HPDE6-E6E7 (cell line): ENCODE results near the gene HTT-AS.
"Not testable (repeated sequence)": the region's sequence is repeated elsewhere in the genome, so short reads cannot be mapped to it uniquely, and the experiment has no call there.

Experiments used
- DNase-seq: peaks from one replicate; pipeline ENCODE4 v3.0.0; 2011; ENCODE audit warnings: missing footprints; ENCODE audit errors: extremely low spot score

HTT-AS gene

DNA sequence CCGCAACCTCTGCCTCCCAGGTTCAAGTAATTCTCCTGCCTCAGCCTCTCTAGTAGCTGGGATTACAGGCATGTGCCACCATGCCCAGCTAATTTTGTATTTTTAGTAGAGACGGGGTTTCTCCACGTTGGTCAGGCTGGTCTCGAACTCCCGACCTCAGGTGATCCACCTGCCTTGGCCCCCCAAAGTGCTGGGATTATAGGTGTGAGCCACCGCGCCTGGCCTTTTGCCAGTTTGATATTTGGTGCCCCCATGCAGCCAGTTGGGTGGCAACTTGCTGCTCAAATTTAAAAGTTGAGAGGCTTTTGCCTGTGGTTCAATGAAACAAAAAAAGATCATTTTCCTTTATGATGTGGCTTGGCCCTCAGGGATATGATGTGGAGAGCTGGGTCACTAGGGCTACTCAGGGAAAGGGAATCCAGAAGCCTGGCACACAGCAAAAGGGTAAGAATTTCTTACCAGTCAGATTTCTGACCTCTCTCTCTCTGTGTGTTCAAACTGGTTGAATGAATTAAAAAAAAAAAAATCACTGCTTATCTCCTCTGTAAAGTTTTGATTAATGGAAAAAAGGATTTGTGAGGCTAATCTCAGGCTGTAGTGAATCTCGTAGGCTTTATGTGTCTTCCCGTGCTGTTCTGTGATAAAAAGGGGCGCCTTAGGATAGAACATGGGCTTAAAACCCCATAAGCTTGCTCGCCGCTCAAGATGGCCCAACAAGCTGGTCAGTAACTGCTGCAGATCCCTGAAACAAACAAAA is 23.0 kb downstream of the HTT-AS start:
- DNase-seq, result not testable (repeated sequence)

DNA sequence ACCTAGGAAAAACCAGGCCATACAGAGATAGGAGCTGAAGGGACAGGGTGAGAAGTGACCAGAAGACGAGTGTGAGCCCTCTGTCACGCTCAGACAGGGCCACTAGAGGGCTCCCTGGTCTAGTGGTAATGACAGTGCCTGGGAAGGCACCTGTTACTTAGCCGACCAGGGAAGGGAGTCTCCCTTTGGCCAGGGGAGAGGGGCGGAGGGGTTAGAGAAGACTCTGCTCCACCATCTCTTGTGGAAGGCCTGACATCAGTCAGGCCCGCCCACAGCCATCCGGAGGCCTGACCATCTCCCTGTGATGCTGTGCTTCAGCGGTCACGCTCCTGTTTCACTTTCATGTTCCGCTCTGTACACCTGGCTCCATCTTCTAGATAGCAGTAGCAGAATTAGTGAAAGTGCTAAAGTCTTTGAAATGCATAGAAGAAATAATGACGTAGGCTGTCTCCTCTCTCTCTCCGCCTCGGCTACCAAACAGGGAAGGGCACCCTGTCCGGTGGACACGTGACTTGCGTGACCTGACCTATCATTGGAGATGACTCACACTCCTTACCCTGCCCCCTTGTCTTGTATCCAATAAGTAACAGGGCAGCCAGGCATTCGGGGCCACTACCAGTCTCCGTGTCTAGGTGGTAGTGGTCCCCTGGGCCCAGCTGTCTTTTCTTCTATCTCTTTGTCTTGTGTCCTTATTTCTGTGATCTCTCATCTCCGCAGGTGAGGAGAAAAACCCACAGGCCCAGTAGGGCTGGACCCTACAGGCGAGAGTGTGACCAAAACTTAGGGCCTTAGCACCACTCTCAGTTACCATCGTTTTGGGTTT is 26.7 kb downstream of the HTT-AS start:
- DNase-seq, result no peak

DNA sequence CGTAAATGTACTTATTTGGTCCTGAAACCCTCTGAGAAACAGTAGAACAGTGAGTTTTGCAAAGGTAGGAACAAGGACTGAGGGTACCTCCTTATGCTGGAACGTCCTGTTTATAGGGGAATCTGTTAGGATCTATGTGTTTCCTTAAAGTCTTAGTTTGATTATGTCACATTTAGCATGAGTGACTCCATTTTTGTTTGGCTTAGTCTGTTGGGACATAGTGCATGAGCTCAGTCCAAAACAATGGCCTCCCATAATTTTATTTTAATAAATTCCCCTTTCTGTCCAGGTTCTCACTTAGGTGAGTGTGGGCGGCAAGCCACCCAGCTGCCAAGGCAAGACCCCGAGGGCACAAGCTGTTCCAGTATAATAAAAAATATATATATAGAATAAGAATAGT is 27.7 kb downstream of the HTT-AS start:
- DNase-seq, result no peak

DNA sequence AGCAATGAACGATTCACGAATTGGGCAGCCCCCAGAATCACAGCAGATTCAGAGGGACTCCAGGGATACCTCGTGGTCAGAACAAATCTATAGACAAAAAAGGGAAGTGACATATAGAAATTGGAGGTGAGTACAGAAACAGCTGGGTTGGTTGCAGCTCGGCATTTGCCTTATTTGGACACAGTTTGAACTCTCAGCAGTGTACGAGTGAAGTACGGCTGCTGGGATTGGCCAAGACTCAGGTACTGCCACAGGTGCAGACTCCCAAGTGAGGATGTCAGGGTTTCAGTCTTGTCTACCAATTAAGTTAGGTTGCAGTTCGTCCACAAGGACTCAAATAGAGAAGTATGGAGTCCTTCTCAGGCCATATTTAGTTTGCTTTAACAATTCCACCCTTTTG is 28.2 kb downstream of the HTT-AS start:
- no peak for DNase-seq

DNA sequence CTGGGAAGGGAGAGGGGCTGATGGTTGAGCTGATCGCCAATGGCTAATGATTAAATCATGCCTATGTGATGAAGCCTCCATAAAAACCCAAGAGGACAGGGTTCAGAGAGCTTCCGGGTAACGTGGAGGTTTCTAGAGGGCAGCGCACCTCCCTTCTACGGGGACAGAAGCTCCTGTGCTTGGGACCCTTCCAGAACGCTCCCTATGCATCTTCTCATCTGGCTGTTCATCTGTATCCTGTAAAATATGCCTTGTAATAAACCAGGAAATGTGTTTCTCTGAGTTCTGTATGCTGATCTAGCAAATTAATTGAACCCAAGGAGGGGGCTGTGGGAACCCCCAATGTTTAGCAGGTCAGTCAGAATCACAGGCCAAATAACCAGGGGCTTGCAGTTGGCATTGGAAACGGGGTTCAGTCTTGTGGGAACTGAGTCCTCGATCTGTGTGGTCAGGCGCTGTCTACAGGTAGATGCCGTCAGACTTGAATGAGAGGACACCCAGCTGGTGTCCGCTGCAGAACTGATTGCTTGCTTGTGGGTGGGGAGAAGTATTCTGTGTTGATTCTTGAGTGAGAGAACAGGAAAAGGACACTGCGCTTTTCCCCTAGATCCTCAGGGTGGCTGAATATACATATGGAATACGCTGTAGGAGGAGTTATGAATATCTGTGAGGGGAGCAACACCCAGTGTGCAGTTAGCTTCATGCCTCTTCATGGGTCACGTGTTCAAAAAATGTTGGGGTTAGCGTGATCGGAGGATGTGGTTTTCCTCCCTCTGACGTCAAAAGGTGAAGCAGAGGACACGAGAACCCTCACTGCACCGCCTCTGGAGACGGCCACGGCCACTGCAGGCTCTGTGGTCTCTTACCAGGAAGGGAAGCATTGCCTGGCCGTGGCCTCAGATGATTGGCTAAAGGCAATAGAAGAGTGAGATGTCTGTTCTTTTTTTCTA is 29.2 kb downstream of the HTT-AS start:
- no peak for DNase-seq

DNA sequence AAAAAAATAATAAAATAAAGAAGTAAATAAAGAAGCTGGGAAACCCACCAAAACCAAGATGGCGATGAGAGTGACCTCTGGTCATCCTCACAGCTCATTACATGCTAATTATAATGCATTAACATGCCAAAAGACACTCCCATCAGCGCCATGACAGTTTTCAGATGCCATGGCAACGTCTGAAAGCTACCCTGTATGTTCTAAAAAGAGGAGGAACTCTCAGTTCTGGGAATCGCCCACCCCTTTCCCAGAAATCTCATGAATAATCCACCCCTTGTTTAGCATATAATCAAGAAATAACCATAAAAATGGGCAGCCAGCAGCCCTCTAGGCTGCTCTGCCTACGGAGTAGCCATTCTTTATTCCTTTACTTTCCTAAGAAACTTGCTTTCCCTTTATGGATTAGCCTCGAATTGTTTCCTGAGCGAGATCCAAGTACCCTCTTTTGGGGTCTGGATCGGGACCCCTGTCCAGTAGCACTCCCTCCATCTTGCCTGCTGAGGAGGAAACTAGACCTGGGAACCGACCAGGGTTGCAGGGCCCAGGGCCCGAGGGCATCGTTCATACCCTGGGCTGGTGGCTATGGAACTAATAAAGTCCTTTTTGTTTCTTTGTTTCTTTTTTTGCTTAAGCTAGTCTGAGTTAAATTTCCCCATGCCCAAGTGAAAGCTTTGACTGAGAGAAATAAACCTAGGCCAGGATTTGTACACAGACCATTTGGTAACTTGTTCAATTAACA is 30.9 kb downstream of the HTT-AS start:
- DNase-seq, result no peak

DNA sequence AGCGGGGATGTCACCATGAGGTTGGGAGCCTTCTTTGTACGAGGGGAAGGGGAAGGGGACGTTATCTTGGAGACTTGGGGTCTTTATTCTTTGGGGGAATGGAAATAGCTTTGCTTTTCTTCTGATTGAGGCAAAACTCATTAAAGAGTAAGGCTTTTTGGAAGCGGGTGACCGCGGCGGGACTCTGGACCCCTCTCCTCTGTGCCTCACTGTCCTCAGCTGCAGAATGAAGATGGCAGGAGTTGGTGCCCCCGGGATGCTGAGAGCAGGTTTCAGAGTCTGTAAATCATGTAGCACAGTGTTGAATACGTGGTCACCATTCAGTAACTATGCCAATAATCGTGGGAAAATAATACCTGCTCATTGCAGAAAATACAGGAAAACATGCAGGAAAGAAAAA is 32.1 kb downstream of the HTT-AS start:
- DNase-seq, result no peak

DNA sequence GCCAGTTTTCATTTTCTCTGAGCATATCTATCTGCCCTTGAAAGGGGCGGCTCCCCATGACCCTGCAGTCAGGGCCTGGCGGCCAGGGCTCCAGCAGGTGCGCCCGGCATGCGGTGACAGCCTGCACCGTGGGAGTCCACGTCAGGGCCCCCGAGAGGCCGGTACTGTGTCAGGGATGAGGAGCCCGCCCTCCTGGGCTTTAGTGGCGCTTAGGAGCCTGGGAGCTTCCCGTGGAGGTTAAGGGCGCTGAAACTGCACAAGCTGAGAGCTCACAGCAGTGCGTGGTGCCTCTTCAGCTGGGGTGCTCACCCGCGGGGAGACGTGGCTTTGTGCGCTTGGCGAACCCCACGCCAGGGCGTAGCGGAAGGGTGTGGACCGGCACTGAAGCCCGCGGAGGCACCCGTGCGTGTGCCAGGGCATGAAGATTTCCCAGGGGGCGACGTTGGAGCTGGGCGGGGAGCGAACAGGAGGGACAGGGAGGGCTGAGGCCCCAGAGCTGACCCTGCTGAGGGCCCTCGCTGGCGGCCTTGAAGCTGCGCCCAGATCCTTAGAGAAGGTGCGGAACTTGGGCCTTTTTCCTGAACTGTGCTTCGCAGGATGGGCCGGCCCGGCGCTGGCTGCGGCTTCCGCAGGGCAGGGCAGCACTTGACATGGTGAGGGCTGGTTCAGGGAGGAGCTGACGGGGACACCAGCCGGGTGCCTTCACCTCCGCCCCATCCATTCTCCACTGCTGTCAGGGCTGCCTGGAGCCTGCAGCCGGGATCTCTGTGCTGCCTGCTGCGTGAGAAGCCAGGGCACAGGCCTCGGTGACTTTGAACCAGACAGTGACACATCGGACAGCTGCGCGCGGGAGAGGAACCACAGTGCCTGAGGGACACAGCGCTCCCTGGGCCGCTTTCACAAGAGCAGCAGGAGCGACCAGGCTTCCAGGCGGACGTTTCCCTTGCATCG is 32.9 kb downstream of the HTT-AS start:
- DNase-seq, result no peak

DNA sequence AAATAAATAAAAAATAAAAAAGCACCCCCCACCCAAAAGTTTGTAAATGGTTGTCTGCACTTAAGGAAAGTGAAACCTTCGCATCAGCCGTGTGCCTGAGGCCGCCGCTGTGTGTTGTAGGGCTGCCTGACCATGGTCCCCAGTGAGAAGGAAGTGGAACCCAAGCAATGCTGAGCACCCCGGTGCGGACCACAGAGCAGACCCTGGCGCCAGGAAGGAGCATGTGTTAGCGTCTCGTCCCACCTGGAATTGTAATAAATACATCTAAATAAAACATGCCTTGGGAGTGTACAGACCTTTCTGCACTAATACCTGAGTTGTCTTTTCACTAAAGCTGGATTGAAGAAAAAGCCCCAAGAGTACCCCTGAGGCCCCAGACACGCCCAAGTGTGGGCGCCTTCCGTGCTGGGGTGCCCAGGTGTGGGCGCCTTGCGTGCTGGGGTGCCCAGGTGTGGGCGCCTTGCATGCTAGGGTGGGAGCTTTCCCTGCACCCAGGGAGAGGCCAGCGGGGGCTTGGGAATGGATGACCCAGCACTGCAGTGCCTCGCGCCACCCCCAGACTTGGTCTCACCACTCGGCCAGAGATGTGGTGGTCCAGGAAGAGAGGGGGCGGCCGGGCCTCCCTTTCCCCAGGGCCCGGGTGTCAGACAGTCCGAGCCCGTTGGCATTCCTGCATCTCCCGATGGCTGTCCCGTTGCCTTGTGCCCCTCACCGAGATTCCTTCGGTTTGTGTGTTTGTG is 33.7 kb downstream of the HTT-AS start:
- no peak for DNase-seq

DNA sequence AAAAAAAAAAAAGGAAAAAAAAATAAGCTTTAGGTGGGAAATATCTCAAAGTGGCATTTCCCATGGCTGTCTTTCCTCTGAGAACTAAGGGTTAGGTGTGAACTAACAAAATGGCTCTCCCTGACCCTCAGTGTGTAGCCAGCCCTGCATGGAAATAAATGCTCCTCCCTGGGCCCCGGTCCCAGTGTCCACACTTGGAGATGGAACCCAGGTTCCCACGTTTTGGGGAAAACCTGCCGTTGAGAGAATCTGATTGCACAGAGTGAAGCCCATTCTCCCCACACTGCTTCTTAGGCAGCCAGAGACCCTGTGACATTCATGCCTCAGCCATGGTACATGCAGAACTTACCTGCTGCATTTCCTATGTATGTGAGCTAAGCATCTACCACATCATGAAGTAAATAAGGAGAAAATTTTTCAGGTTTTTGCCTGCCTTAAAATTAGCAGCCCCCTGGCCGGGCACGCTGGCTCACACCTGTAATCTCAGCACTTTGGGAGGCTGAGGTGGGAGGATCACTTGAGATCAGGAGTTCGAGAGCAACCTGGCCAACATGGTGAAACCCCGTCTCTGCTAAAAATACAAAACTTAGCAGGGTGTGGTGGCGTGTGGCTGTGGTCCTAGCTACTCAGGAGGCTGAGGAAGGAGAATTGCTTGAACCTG is 34.5 kb downstream of the HTT-AS start:
- no peak for DNase-seq

DNA sequence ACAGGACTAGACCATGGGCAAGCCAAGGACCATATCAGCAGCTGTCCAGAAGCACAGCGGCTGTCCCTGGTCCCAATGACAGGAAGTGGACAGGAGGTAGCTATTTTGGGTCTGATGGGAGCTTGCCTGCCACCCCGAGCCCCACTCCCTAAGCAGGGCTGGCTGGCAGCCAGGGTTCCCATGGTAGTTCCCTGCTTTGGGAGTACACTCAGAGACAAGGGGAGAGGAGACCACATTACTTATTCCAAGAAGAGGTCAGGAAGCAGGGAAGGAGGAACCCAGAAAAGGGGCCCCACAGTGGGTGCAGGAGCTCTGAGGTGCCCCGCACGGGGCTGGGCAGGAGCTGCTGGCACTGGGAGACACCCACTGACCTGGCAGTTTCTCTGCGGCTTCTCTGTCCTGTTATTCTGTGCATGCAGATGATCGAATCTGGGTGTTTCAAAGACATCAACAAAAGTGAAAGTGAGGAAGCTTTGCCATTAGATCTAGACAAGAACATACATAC is 36.3 kb downstream of the HTT-AS start:
- no peak for DNase-seq

DNA sequence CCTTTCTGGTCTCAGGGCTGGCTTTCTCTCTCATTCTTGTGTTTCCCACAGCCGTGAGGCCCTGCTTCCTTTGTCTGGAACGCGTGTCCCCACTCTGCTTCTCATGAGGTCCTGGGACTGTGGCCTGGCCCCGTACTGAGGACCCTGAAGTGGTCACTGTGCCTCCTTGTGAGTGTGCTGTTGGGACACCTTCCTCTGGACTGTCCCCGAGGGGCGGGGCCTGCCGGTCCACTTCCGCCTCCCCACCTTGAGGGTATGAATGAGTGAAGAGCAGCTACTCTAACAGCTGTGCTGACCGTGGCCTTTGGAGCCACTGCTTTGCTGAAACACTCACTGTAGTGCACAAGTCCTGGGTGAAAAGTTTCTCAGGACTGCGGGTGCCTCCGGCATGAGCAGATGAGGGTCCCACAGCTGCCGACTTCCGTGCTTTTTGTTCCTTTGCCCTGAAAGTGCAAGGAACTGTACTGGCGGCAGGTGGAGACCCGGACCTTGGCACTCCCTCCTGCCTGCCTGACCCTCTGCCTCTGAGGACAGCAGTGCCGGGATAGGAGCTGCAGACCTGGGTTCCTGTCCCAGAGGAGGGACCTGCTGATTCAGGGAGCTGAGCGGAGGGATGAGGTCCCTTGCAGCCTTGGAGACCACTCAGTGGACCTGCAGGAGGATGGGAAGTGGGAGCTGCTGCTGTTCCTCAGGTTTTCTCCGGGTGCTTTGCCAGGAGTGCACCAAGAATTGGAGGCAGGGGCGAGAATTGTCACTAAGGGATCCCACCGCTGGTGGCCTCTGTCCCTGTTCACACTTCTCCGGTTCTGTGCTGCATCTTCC is 38.0 kb downstream of the HTT-AS start:
- DNase-seq, result no peak

DNA sequence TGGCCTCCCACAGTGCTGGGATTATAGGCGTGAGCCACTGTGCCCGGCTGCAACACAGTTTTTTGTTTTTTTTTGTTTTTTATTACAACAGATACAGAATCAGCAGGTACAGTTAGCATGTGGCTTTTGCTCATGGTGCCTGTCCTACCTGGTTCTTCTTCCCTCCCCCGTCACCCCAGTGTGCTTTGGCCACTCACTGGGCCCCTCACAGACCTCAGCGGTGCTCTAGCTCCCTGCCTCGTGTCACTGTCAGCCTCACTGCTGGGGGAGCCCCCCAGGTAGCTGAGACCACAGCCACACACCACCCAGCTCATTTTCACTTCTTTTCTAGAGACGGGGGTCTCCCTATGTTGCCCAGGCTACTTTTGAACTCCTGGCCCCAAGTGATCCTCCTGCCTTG is 38.7 kb downstream of the HTT-AS start:
- DNase-seq, result no peak

DNA sequence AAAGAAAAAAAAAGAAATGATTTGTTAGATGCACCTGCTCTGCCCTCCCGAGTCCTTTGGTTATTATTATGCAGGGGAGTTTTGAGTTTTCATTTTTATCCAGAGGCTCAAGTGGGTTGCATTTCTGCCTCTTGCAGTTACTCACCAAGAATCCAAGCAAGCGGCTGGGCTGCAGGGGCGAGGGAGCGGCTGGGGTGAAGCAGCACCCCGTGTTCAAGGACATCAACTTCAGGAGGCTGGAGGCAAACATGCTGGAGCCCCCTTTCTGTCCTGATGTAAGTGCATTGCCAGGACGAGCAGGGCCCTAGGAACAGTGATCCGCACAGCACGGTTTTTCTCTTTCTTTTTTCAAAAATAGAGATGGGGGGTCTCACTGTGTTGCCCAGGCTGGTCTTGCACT is 39.1 kb downstream of the HTT-AS start:
- DNase-seq, result no peak

DNA sequence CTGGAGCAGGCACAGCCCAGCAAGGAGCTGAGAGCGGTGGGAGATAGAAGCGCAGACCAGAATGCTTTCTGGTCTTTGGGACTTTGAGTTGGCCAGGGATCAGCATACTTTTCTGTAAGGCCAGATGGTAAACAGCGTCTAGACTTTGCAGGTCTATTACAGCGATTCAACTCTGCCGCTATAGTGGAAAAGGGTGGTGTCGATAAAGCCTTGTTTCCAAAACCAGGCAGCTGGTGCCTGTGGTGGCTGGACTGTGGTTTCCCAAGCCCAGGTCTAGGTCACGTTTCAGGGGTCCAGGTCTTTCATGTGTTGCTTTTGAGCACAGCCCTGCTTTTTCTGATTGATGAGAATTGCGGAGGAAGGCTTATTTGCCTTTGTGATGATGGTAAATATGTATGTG is 40.1 kb downstream of the HTT-AS start:
- DNase-seq, result no peak

DNA sequence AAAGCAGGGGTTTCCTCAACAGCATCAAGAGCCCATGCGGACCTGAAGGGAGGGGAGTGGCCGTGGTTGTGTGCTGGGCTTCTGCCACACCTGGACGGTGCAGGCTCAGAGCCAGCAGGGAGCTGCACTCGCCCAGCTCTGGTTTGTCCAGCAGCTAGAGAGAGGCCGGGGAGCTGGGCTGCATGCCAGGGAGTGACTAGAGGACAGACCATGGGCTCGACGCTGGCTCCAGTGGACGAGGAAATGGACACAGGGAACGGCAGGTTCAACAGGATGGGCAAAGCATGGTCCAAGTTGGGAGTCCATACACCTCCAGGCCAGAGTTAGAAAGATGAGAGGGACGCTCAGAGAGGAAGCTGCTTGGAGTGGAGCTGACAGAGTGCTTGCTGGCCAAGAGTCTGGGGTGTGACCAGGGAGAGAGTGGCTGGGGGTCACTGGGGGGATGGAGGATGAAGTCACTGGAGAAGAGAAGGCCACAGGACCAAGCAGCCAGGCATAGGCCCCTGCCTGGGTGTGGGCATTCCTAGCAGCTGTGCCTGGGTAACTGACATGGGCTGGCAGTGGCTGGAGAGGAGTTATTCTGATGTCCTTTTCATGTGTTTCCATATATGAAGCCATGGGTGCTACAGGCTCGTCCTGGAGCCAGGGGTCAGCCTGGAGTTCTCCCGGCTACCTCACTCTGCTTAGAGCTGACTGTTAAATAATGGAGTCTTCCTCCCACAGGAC is 42.8 kb downstream of the HTT-AS start:
- no peak for DNase-seq
